NCI-H2227 treated with DMSO at 0.1 percent for 48 hours (cell line): ENCODE results near the gene BIN1.

Experiments
- DNase-seq: peaks from one replicate; lab custom pipeline; 2025; lab: John Stamatoyannopoulos, UW

Gene BIN1

GRCh38 chr2:127075821-127076220 is 31.1 kb downstream of the BIN1 start:
- no peak for DNase-seq

- no peak for DNase-seq
Measured at GRCh38 chr2:127074936-127075335, 32.0 kb downstream of the BIN1 start.

- DNase-seq, result no peak
Measured at GRCh38 chr2:127074358-127074757, 32.6 kb downstream of the BIN1 start.

- DNase-seq, result no peak
Measured at GRCh38 chr2:127072970-127073369, 34.0 kb downstream of the BIN1 start.

- DNase-seq, result no peak
Measured at GRCh38 chr2:127072396-127072795, 34.6 kb downstream of the BIN1 start.

- no peak for DNase-seq
Measured at GRCh38 chr2:127071901-127072328, 35.0 kb downstream of the BIN1 start.

- DNase-seq, result no peak
Measured at GRCh38 chr2:127070221-127070620, 36.7 kb downstream of the BIN1 start.

- DNase-seq, result no peak
Measured at GRCh38 chr2:127069536-127069935, 37.4 kb downstream of the BIN1 start.

GRCh38 chr2:127069003-127069402 is 38.0 kb downstream of the BIN1 start:
- no peak for DNase-seq

- DNase-seq, result no peak
Measured at GRCh38 chr2:127068351-127068741, 38.6 kb downstream of the BIN1 start.

- DNase-seq, result no peak
Measured at GRCh38 chr2:127067620-127068350, 39.2 kb downstream of the BIN1 start.

- no peak for DNase-seq
Measured at GRCh38 chr2:127066942-127067341, 40.0 kb downstream of the BIN1 start.

GRCh38 chr2:127065940-127066318 is 41.0 kb downstream of the BIN1 start:
- no peak for DNase-seq

- no peak for DNase-seq
Measured at GRCh38 chr2:127065299-127065939, 41.5 kb downstream of the BIN1 start.

- no peak for DNase-seq
Measured at GRCh38 chr2:127064642-127065250, 42.2 kb downstream of the BIN1 start.

- DNase-seq, result no peak
Measured at GRCh38 chr2:127063701-127064590, 43.0 kb downstream of the BIN1 start.

GRCh38 chr2:127061375-127062273 is 45.3 kb downstream of the BIN1 start:
- no peak for DNase-seq

GRCh38 chr2:127060264-127060945 is 46.5 kb downstream of the BIN1 start:
- no peak for DNase-seq

GRCh38 chr2:127059559-127059958 is 47.4 kb downstream of the BIN1 start:
- no peak for DNase-seq

- no peak for DNase-seq
Measured at GRCh38 chr2:127058954-127059252, 48.1 kb downstream of the BIN1 start.
